ENCODE measurements around the gene CHDH. TPM values are rescaled to one million over a fixed set of nuclear protein-coding genes. Genes with fewer than 3 reads are reported as not detected.

CHDH gene
- total and polyA plus RNA-seq, 10 donors = 0.19 to 4.9 (median 0.62) TPM

DNA sequence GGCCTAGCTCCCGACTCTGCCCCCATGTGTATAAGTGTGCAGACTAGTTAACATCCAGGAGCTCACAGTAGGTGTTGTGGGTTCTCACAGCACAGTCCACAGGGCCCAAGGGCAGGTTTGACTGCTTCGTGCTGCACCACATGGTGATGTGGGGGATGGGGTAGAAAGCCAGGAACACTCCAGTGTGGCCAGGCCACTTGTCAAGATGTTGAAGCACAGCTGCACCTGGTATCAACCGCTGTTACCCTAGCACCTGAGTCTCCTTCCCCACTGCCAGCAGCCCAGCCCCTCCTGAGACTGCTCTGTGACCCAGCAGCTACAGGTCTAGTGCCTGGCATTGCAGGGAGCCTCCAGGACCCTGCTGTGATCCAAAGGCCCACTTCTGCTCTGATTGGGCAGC, 53.4 kb downstream of the CHDH start:
- Histone ChIP-seq H3K9me3 (no peaks in the 10 kb centered on the region), H3K27ac (no peak overlapping the region), H3K4me1 (no peaks in the 10 kb centered on the region), H3K27me3 (replicated peaks in 1 of 7) (peaks cover 0 to 5% (median 0%) of the 10 kb centered on the region in 7 donors), H3K4me3 (no peak overlapping the region), H3K36me3 (no peaks in the 10 kb centered on the region)
- 67 to 91% (median 87%) methylated on average over 2 to 3 of the region's 3 CpGs for WGBS, 5 donors
- DNase-seq = no peak
- intact Hi-C loops (cut with DNase I; ENCODE audit: low total_unique reads) = no loop called here
- no peak for TF ChIP-seq POLR2AphosphoS5 (IDR thresholded peaks at IDR 0.05)
- no peak for TF ChIP-seq POLR2A (IDR thresholded peaks at IDR 0.05)
- TF ChIP-seq, protein P1, sequence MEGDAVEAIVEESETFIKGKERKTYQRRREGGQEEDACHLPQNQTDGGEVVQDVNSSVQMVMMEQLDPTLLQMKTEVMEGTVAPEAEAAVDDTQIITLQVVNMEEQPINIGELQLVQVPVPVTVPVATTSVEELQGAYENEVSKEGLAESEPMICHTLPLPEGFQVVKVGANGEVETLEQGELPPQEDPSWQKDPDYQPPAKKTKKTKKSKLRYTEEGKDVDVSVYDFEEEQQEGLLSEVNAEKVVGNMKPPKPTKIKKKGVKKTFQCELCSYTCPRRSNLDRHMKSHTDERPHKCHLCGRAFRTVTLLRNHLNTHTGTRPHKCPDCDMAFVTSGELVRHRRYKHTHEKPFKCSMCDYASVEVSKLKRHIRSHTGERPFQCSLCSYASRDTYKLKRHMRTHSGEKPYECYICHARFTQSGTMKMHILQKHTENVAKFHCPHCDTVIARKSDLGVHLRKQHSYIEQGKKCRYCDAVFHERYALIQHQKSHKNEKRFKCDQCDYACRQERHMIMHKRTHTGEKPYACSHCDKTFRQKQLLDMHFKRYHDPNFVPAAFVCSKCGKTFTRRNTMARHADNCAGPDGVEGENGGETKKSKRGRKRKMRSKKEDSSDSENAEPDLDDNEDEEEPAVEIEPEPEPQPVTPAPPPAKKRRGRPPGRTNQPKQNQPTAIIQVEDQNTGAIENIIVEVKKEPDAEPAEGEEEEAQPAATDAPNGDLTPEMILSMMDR (IDR thresholded peaks at IDR 0.05 in 8 of 11, conservative IDR thresholded peaks at IDR 0.05 in 3 of 11) = no peak

DNA sequence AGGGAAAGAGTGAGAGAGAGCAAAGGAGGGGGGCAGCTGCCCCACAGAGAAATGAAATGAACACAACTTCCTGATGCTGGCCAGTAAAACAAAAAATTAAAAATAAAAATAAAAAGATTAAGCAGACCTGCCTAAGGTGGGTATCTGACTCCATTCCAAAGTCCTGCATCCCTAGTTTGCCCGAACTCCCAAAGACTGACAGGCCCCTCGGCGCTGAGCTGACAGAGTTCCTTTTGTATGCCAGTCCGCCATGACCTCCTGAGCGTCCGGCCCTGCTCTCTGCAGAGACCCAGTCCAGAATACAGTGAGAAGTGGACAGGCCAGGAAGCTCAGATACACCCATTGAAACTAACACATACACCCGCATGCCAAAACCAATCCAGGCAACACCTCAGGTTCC, 54.9 kb downstream of the CHDH start:
- 84 to 89% (median 86%) methylated on average over 7 of the region's 7 CpGs for WGBS, 5 donors
- no peak for DNase-seq
- H3K36me3 ChIP-seq = no peaks in the 10 kb centered on the region
- H3K4me1 ChIP-seq = no peaks in the 10 kb centered on the region
- no peaks in the 10 kb centered on the region for H3K9me3 ChIP-seq
- peaks cover 0 to 5% (median 0%) of the 10 kb centered on the region in 7 donors for H3K27me3 ChIP-seq (replicated peaks in 1 of 7)
- TF ChIP-seq, protein P1 (IDR thresholded peaks at IDR 0.05 in 8 of 11, conservative IDR thresholded peaks at IDR 0.05 in 3 of 11) = no peak
- TF ChIP-seq POLR2AphosphoS5 (IDR thresholded peaks at IDR 0.05) = no peak
- no peak for TF ChIP-seq POLR2A (IDR thresholded peaks at IDR 0.05)
- H3K27ac ChIP-seq = no peak overlapping the region
- intact Hi-C loops (cut with DNase I; ENCODE audit: low total_unique reads) = no loop called here
- no peak overlapping the region for H3K4me3 ChIP-seq

DNA sequence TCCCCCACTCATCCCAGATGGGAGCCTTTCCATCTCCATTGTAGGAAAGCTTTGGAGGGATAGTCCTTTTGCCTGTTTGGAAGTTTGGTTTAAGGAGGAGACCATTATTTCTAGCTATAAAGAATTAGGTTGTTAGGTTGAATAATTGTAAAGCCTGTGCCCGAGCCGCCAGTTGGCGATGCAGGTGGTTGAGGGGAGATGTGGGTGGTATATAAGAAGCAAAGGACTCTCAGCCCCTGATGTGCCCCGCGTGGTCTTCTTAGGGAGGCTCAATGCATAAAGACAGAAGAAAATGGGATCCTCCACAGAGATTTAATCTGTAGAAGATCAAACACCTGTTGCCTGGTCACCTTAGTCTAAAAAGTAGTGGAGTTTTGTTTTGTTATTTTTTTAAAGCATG, 55.7 kb downstream of the CHDH start:
- WGBS, 5 donors = 91 to 98% (median 94%) methylated on average over 5 of the region's 5 CpGs
- H3K9me3 ChIP-seq = no peaks in the 10 kb centered on the region
- intact Hi-C loops (cut with DNase I; ENCODE audit: low total_unique reads) = no loop called here
- no peaks in the 10 kb centered on the region for H3K27me3 ChIP-seq (replicated peaks in 1 of 7)
- DNase-seq = no peak
- H3K36me3 ChIP-seq = no peaks in the 10 kb centered on the region
- TF ChIP-seq POLR2AphosphoS5 (IDR thresholded peaks at IDR 0.05) = no peak
- TF ChIP-seq, protein P1 (IDR thresholded peaks at IDR 0.05 in 8 of 11, conservative IDR thresholded peaks at IDR 0.05 in 3 of 11) = no peak
- no peak overlapping the region for H3K4me3 ChIP-seq
- no peaks in the 10 kb centered on the region for H3K4me1 ChIP-seq
- no peak overlapping the region for H3K27ac ChIP-seq

DNA sequence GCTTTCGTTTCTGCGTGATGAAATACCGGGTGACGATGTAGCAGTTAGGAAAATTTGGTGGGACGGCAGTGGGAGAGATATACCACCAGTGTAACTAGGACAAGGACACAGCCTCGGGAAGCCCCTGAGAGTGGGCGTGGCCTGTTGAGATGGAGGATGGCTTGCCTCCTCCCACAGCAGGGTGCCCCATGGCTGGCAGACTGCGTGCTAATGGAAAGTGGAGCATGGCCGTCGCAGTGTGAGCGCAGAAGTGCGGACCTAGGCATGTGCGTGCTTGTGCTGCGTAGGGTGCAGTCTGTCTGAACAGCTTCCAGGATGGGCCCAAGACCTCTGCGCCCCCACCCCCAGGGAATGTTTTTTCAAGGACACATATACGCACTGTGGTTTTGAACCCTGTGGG, 56.8 kb downstream of the CHDH start:
- 81 to 89% (median 86%) methylated on average over 16 of the region's 16 CpGs for WGBS, 5 donors
- intact Hi-C loops (cut with DNase I; ENCODE audit: low total_unique reads) = no loop called here
- no peaks in the 10 kb centered on the region for H3K4me1 ChIP-seq
- H3K9me3 ChIP-seq = no peaks in the 10 kb centered on the region
- no peak overlapping the region for H3K27ac ChIP-seq
- H3K27me3 ChIP-seq (replicated peaks in 1 of 7) = no peaks in the 10 kb centered on the region
- DNase-seq = no peak
- no peaks in the 10 kb centered on the region for H3K36me3 ChIP-seq
- no peak overlapping the region for H3K4me3 ChIP-seq
- TF ChIP-seq, protein P1 (IDR thresholded peaks at IDR 0.05 in 8 of 11, conservative IDR thresholded peaks at IDR 0.05 in 3 of 11) = no peak
- TF ChIP-seq POLR2AphosphoS5 (IDR thresholded peaks at IDR 0.05) = no peak
- no peak for TF ChIP-seq POLR2A (IDR thresholded peaks at IDR 0.05)
